ENCODE results near the gene RMND5B. TPM values are rescaled to one million over a fixed set of nuclear protein-coding genes. Genes with fewer than 3 reads are reported as not detected.

The RMND5B gene
- total and polyA plus RNA-seq, 2 experiments from 2014 or later = 17.5 to 19.9 TPM

DNA sequence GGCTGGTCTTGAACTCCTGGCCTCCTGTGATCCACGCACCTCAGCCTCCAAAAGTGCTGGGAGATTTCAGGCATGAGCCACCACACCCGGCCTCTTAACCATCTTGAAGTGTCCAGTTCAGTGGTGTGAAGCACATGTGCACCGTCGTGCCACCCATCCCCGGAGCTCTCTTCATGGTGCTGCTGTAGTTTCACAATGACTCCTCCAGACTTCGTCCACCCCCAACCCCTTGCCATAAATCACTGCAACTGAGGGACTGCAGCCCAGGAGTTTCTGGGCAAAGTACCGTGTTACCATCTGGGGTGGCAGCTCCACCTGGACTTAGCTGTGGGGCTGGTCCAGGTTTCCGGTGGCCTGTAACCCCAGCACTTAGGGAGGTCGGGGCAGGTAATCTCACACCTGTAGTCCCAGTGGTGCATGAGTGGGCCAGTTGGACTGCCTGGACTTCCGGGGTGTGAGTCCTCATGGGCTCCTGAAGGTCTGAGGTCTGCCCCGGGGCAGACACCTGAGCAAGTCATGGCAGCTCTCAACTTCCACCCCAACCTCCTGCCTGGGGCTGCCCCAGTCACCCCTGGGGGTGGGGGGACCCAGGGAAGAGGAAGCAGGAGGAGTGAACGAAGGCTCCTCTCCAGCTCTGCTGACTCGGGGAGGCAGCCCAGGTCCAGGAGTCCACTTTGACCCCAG, 24.1 kb upstream of the RMND5B start:
- Histone ChIP-seq H2AFZ (no peak overlapping the region), H3K79me2 (ENCODE audit: insufficient read depth) (no peaks in the 10 kb centered on the region), H3K36me3 (ENCODE audit: low read depth) (no peaks in the 10 kb centered on the region), H3K27ac (no peak overlapping the region), H3F3A (ENCODE audit: insufficient read depth) (no peaks in the 10 kb centered on the region), H4K20me1 (ENCODE audit: insufficient read depth) (no peaks in the 10 kb centered on the region), H3K4me2 (ENCODE audit: unreplicated experiment) (no peak overlapping the region), H3K4me1 (ENCODE audit: insufficient read depth) (no peaks in the 10 kb centered on the region), H3K9me3 (ENCODE audit: low read depth) (no peaks in the 10 kb centered on the region), H3K27me3 (replicated peaks; ENCODE audit: insufficient read depth) (no peaks in the 10 kb centered on the region), H3K9ac (no peak overlapping the region), H3K4me3 (no peak overlapping the region), H3K9me2 (ENCODE audit: insufficient read depth) (no peaks in the 10 kb centered on the region)
- TF ChIP-seq EZH2 (IDR thresholded peaks at IDR 0.05; ENCODE audit: insufficient read depth, poor library complexity, severe bottlenecking) (no peak), EZH2phosphoT487 (IDR thresholded peaks at IDR 0.05; ENCODE audit: insufficient read depth, low read depth) (no peak)
- DNase-seq = no peak
- 53 to 57% methylated on average over 12 to 13 of the region's 13 CpGs for WGBS, 2 experiments (ENCODE audit: low coverage in 1 of 2, low lambda C conversion rate in 2 of 2, missing lambda C conversion rate in 2 of 2)
- in situ Hi-C loops (cut with MboI) = no loop called here

DNA sequence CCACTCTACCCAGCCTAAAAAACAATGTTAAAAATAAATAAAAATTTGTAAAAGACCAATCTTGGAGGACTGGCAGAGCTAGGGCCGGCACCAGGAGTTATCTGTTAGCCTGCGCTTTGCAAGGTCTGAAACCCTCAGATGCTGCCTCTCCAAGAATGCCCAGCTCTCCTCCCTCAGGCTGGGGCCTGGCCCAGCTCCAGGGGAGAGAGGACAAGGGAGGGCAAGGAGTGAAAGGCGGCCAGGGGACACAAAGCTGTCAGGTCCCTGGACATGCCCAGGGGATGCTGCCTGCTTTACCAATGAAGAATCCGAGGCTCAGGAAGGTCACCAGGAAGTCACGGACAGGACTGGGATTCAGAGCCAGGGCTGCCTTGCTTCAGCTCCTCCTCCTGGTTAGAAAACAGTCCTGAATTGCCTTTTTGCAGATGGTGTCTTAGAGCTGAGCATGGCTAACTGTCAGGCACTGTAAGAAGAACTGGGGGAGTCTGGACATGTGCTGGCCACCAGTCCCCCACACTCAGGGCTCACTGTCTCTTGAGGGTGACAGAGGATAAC, 23.0 kb upstream of the RMND5B start:
- in situ Hi-C loops (cut with MboI) = no loop called here
- Histone ChIP-seq H3K4me3 (no peak overlapping the region), H3K4me1 (ENCODE audit: insufficient read depth) (no peaks in the 10 kb centered on the region), H3K9me3 (ENCODE audit: low read depth) (no peaks in the 10 kb centered on the region), H3K27ac (no peak overlapping the region), H3F3A (ENCODE audit: insufficient read depth) (peaks cover 9% of the 10 kb centered on the region), H4K20me1 (ENCODE audit: insufficient read depth) (no peaks in the 10 kb centered on the region), H3K4me2 (ENCODE audit: unreplicated experiment) (no peak overlapping the region), H3K27me3 (replicated peaks; ENCODE audit: insufficient read depth) (0 out of 2 replicates have a peak, but pooled peaks cover 4% of the 10 kb centered on the region), H3K36me3 (ENCODE audit: low read depth) (no peaks in the 10 kb centered on the region), H3K9me2 (ENCODE audit: insufficient read depth) (no peaks in the 10 kb centered on the region), H3K9ac (no peak overlapping the region), H2AFZ (no peak overlapping the region), H3K79me2 (ENCODE audit: insufficient read depth) (no peaks in the 10 kb centered on the region)
- TF ChIP-seq EZH2phosphoT487 (IDR thresholded peaks at IDR 0.05; ENCODE audit: insufficient read depth, low read depth) (no peak), EZH2 (IDR thresholded peaks at IDR 0.05; ENCODE audit: insufficient read depth, poor library complexity, severe bottlenecking) (no peak)
- 66 to 70% methylated on average over 5 of the region's 5 CpGs for WGBS, 2 experiments (ENCODE audit: low coverage in 1 of 2, low lambda C conversion rate in 2 of 2, missing lambda C conversion rate in 2 of 2)
- no peak for DNase-seq

DNA sequence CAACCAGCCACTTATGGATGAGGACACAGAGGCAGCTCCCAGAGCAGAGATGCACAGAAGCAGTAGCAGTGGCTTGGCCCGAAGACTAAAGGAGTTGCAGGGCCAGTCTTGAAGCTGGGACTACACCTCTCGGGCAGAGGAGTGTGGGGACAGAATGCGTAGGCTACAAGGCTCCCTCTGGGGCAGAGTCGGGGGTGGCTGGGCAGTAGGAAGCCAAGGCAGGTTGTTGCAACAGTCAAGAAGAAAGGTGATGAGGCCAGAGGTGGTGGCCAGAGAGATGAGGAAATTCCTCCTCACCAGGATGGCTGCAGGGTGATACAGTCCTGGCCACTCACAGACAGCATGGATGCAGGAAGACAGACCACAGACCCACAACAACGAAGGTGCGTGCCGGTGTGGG, 22.4 kb upstream of the RMND5B start:
- in situ Hi-C loops (cut with MboI) = no loop called here
- 77 to 82% methylated on average over 7 of the region's 7 CpGs for WGBS, 2 experiments (ENCODE audit: low coverage in 1 of 2, low lambda C conversion rate in 2 of 2, missing lambda C conversion rate in 2 of 2)
- Histone ChIP-seq H3K27me3 (replicated peaks; ENCODE audit: insufficient read depth) (0 out of 2 replicates have a peak, but pooled peaks cover 4% of the 10 kb centered on the region), H3F3A (ENCODE audit: insufficient read depth) (peaks cover 10% of the 10 kb centered on the region), H3K4me2 (ENCODE audit: unreplicated experiment) (no peak overlapping the region), H3K9me2 (ENCODE audit: insufficient read depth) (no peaks in the 10 kb centered on the region), H3K4me1 (ENCODE audit: insufficient read depth) (no peaks in the 10 kb centered on the region), H3K9ac (no peak overlapping the region), H3K9me3 (ENCODE audit: low read depth) (no peaks in the 10 kb centered on the region), H4K20me1 (ENCODE audit: insufficient read depth) (no peaks in the 10 kb centered on the region), H3K4me3 (no peak overlapping the region), H3K27ac (no peak overlapping the region), H3K79me2 (ENCODE audit: insufficient read depth) (no peaks in the 10 kb centered on the region), H2AFZ (no peak overlapping the region), H3K36me3 (ENCODE audit: low read depth) (no peaks in the 10 kb centered on the region)
- DNase-seq = no peak
- TF ChIP-seq EZH2phosphoT487 (IDR thresholded peaks at IDR 0.05; ENCODE audit: insufficient read depth, low read depth) (no peak), EZH2 (IDR thresholded peaks at IDR 0.05; ENCODE audit: insufficient read depth, poor library complexity, severe bottlenecking) (no peak)

DNA sequence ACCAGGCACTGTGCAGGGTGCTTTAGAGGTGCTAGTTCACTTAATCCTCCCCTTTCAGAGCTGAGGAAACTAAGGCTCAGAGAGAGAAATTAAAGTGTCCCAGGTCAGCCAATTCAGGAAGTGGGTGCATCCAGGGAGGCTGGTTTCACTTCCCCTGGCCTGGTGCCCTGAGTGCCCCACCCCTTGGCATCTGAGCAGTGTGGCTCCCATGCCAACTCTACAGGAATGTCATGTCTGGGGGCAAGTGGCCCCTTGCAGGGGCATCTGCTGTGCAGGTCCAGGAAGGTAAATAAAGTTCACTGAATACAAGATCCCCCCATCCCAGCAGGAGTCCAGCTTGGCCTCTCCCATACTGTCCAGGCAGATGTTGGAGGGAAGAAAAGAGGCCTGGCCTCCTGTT, 21.8 kb upstream of the RMND5B start:
- Histone ChIP-seq H3K4me3 (no peak overlapping the region), H3K27me3 (replicated peaks; ENCODE audit: insufficient read depth) (0 out of 2 replicates have a peak, but pooled peaks cover 4% of the 10 kb centered on the region), H3K4me1 (ENCODE audit: insufficient read depth) (no peaks in the 10 kb centered on the region), H3K27ac (no peak overlapping the region), H3K4me2 (ENCODE audit: unreplicated experiment) (no peak overlapping the region), H3K9me2 (ENCODE audit: insufficient read depth) (no peaks in the 10 kb centered on the region), H4K20me1 (ENCODE audit: insufficient read depth) (no peaks in the 10 kb centered on the region), H3F3A (ENCODE audit: insufficient read depth) (peaks cover 10% of the 10 kb centered on the region), H2AFZ (no peak overlapping the region), H3K36me3 (ENCODE audit: low read depth) (no peaks in the 10 kb centered on the region), H3K79me2 (ENCODE audit: insufficient read depth) (no peaks in the 10 kb centered on the region), H3K9me3 (ENCODE audit: low read depth) (no peaks in the 10 kb centered on the region), H3K9ac (no peak overlapping the region)
- in situ Hi-C loops (cut with MboI) = no loop called here
- TF ChIP-seq EZH2phosphoT487 (IDR thresholded peaks at IDR 0.05; ENCODE audit: insufficient read depth, low read depth) (no peak), EZH2 (IDR thresholded peaks at IDR 0.05; ENCODE audit: insufficient read depth, poor library complexity, severe bottlenecking) (no peak)
- DNase-seq = no peak
